ENCODE results near the gene PPP1R10. TPM values are rescaled to one million over a fixed set of nuclear protein-coding genes. Genes with fewer than 3 reads are reported as not detected.

Gene PPP1R10
- total and polyA plus RNA-seq, 4 donors, result 21.5 to 73.4 (median 29.5) TPM

DNA sequence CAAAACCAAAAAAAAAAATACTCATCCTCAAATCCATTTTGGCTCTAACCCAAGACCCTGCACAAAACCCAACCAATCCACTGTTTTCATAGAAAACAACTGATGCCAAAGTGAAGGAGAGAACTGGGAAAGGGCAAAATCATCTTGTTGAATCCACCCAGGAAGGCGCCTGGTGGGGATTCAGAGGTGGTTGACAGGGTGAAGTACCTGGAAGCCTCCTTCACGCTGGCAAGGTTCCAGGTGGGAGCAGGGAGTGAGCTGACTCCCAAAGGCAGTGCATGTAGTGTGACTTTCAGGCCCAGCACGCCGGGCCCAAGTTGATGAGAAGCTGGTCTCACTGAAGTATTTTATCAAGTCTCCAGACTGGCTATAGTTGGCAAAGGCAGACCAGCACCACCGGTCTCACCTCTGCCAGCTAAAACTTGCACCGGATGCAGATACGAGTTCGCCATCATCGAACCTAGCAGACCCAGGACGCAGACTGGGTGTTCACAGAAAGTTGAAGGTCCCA, 16.5 kb downstream of the PPP1R10 start:
- Histone ChIP-seq H3K27me3 (ENCODE audit: control insufficient read depth in 3 of 3, insufficient read depth in 3 of 3, low read length in 2 of 3) (no peaks in the 10 kb centered on the region), H3K4me3 (no peak overlapping the region), H3K9me3 (ENCODE audit: control insufficient read depth in 4 of 4, insufficient read depth in 3 of 4, low read length in 3 of 4) (no peaks in the 10 kb centered on the region), H3K36me3 (ENCODE audit: control insufficient read depth in 4 of 4, insufficient read depth in 4 of 4, low read length in 4 of 4) (peaks cover 35 to 51% (median 38%) of the 10 kb centered on the region in 4 donors), H3K27ac (ENCODE audit: low read depth in 1 of 2, low read length in 1 of 2) (no peak overlapping the region), H3K9ac (ENCODE audit: insufficient read depth in 1 of 2, low read length in 2 of 2) (no peak overlapping the region), H3K4me1 (ENCODE audit: control insufficient read depth in 5 of 5, insufficient read depth in 5 of 5, low read length in 5 of 5) (peaks cover 0 to 7% (median 0%) of the 10 kb centered on the region in 5 donors)
- TF ChIP-seq, protein P1, sequence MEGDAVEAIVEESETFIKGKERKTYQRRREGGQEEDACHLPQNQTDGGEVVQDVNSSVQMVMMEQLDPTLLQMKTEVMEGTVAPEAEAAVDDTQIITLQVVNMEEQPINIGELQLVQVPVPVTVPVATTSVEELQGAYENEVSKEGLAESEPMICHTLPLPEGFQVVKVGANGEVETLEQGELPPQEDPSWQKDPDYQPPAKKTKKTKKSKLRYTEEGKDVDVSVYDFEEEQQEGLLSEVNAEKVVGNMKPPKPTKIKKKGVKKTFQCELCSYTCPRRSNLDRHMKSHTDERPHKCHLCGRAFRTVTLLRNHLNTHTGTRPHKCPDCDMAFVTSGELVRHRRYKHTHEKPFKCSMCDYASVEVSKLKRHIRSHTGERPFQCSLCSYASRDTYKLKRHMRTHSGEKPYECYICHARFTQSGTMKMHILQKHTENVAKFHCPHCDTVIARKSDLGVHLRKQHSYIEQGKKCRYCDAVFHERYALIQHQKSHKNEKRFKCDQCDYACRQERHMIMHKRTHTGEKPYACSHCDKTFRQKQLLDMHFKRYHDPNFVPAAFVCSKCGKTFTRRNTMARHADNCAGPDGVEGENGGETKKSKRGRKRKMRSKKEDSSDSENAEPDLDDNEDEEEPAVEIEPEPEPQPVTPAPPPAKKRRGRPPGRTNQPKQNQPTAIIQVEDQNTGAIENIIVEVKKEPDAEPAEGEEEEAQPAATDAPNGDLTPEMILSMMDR (IDR thresholded peaks at IDR 0.05; ENCODE audit: control extremely low read depth, extremely low read depth), result no peak
- DNase-seq, result peak; percentile 42 to 66 (median 52)
- 67 to 85% methylated on average over 10 of the region's 10 CpGs for WGBS, 2 donors
- no peak for ATAC-seq (ENCODE audit: insufficient read depth, low FRiP score)

- H3K4me1 ChIP-seq (ENCODE audit: control insufficient read depth in 5 of 5, insufficient read depth in 5 of 5, low read length in 5 of 5), result peaks cover 0 to 7% (median 0%) of the 10 kb centered on the region in 5 donors
- no peak overlapping the region for H3K9ac ChIP-seq (ENCODE audit: insufficient read depth in 1 of 2, low read length in 2 of 2)
- H3K36me3 ChIP-seq (ENCODE audit: control insufficient read depth in 4 of 4, insufficient read depth in 4 of 4, low read length in 4 of 4), result peaks cover 28 to 46% (median 33%) of the 10 kb centered on the region in 4 donors
- ATAC-seq (ENCODE audit: insufficient read depth, low FRiP score) (no peak), DNase-seq (no peak)
- H3K4me3 ChIP-seq, result no peak overlapping the region
- H3K27ac ChIP-seq (ENCODE audit: low read depth in 1 of 2, low read length in 1 of 2), result no peak overlapping the region
- 79 to 87% methylated on average over 13 of the region's 13 CpGs for WGBS, 2 donors
- TF ChIP-seq, protein P1 (IDR thresholded peaks at IDR 0.05; ENCODE audit: control extremely low read depth, extremely low read depth), result no peak
- no peaks in the 10 kb centered on the region for H3K27me3 ChIP-seq (ENCODE audit: control insufficient read depth in 3 of 3, insufficient read depth in 3 of 3, low read length in 2 of 3)
- H3K9me3 ChIP-seq (ENCODE audit: control insufficient read depth in 4 of 4, insufficient read depth in 3 of 4, low read length in 3 of 4), result no peaks in the 10 kb centered on the region
Observed at GRCh38 chr6:30599625-30600324, 17.3 kb downstream of the PPP1R10 start.

GRCh38 chr6:30598912-30599624, 18.0 kb downstream of the PPP1R10 start:
- H3K36me3 ChIP-seq (ENCODE audit: control insufficient read depth in 4 of 4, insufficient read depth in 4 of 4, low read length in 4 of 4), result peaks cover 21 to 44% (median 27%) of the 10 kb centered on the region in 4 donors
- WGBS, 2 donors, result 77 to 85% methylated on average over 12 of the region's 12 CpGs

More at GRCh38 chr6:30598912-30599624, 18.0 kb downstream of the PPP1R10 start:
- DNase-seq (no peak), ATAC-seq (ENCODE audit: insufficient read depth, low FRiP score) (no peak)
- no peaks in the 10 kb centered on the region for H3K9me3 ChIP-seq (ENCODE audit: control insufficient read depth in 4 of 4, insufficient read depth in 3 of 4, low read length in 3 of 4)
- no peaks in the 10 kb centered on the region for H3K27me3 ChIP-seq (ENCODE audit: control insufficient read depth in 3 of 3, insufficient read depth in 3 of 3, low read length in 2 of 3)
- no peak overlapping the region for H3K9ac ChIP-seq (ENCODE audit: insufficient read depth in 1 of 2, low read length in 2 of 2)
- H3K27ac ChIP-seq (ENCODE audit: low read depth in 1 of 2, low read length in 1 of 2), result no peak overlapping the region
- TF ChIP-seq, protein P1 (IDR thresholded peaks at IDR 0.05; ENCODE audit: control extremely low read depth, extremely low read depth), result no peak
- H3K4me1 ChIP-seq (ENCODE audit: control insufficient read depth in 5 of 5, insufficient read depth in 5 of 5, low read length in 5 of 5), result peaks cover 0 to 7% (median 0%) of the 10 kb centered on the region in 5 donors
- no peak overlapping the region for H3K4me3 ChIP-seq

Measured in lung (tissue), 12 donors.